Stimulated activated memory B cell treated with anti-CD40 and anti-IgM and Interleukin-4, amounts not matched to agents 10 μg/mL and 1 μg/mL and 100 μg/mL, for 72 hours (primary cell): ENCODE results near the gene ABO.
"Not testable (repeated sequence)": the region's sequence is repeated elsewhere in the genome, so short reads cannot be mapped to it uniquely, and the experiment has no call there.

Experiments used
- ATAC-seq: fragments of 150-1000 bp; cut with Tn5 transposase; 2 replicates; pipeline ENCODE4 v1.10.0; 2021
- H3K27ac Mint-ChIP-seq: one replicate; pipeline ENCODE4 v1.8.0; 2022; ENCODE audit warnings: mild to moderate bottlenecking, mixed read lengths
- H3K27me3 Mint-ChIP-seq: one replicate; pipeline ENCODE4 v1.8.0; 2022; ENCODE audit warnings: mixed read lengths
- H3K36me3 Mint-ChIP-seq: one replicate; pipeline ENCODE4 v1.8.0; 2022; ENCODE audit warnings: mixed read lengths
- H3K4me1 Mint-ChIP-seq: one replicate; pipeline ENCODE4 v1.8.0; 2022; ENCODE audit warnings: mixed read lengths
- H3K4me3 Mint-ChIP-seq: one replicate; pipeline ENCODE4 v1.8.0; 2022; ENCODE audit warnings: mild to moderate bottlenecking, moderate library complexity, mixed read lengths
- H3K9me3 Mint-ChIP-seq: one replicate; pipeline ENCODE4 v1.8.0; 2022; ENCODE audit warnings: mixed read lengths

Gene ABO

GRCh38 chr9:133260334-133261102, 14.5 kb downstream of the ABO start:
- H3K27ac Mint-ChIP-seq, result no peak overlapping the region

GRCh38 chr9:133258061-133259015, 16.7 kb downstream of the ABO start:
- no peak overlapping the region for H3K27ac Mint-ChIP-seq
- no peaks in the 10 kb centered on the region for H3K4me1 Mint-ChIP-seq
- no peaks in the 10 kb centered on the region for H3K9me3 Mint-ChIP-seq
- ATAC-seq, result no peak
- H3K27me3 Mint-ChIP-seq, result peaks cover 40% of the 10 kb centered on the region
- H3K4me3 Mint-ChIP-seq, result no peak overlapping the region
- no peaks in the 10 kb centered on the region for H3K36me3 Mint-ChIP-seq

More at GRCh38 chr9:133260334-133261102, 14.5 kb downstream of the ABO start:
- no peaks in the 10 kb centered on the region for H3K4me1 Mint-ChIP-seq
- no peaks in the 10 kb centered on the region for H3K36me3 Mint-ChIP-seq
- no peaks in the 10 kb centered on the region for H3K9me3 Mint-ChIP-seq
- H3K27me3 Mint-ChIP-seq, result peaks cover 40% of the 10 kb centered on the region
- ATAC-seq, result no peak
- no peak overlapping the region for H3K4me3 Mint-ChIP-seq

- no peak overlapping the region for H3K27ac Mint-ChIP-seq
- no peak overlapping the region for H3K4me3 Mint-ChIP-seq
- no peak for ATAC-seq
- H3K4me1 Mint-ChIP-seq, result no peaks in the 10 kb centered on the region
- peaks cover 37% of the 10 kb centered on the region for H3K27me3 Mint-ChIP-seq
- H3K9me3 Mint-ChIP-seq, result no peaks in the 10 kb centered on the region
- H3K36me3 Mint-ChIP-seq, result no peaks in the 10 kb centered on the region
These were observed 17.5 kb downstream of the ABO start for GRCh38 chr9:133257465-133257956.

GRCh38 chr9:133256686-133257091, 18.3 kb downstream of the ABO start:
- no peaks in the 10 kb centered on the region for H3K36me3 Mint-ChIP-seq
- H3K9me3 Mint-ChIP-seq, result no peaks in the 10 kb centered on the region
- H3K27ac Mint-ChIP-seq, result no peak overlapping the region
- H3K4me1 Mint-ChIP-seq, result no peaks in the 10 kb centered on the region
- peaks cover 29% of the 10 kb centered on the region for H3K27me3 Mint-ChIP-seq
- ATAC-seq, result no peak
- no peak overlapping the region for H3K4me3 Mint-ChIP-seq

GRCh38 chr9:133256136-133256461, 18.9 kb downstream of the ABO start:
- ATAC-seq, result no peak
- no peak overlapping the region for H3K27ac Mint-ChIP-seq
- peaks cover 26% of the 10 kb centered on the region for H3K27me3 Mint-ChIP-seq
- no peaks in the 10 kb centered on the region for H3K4me1 Mint-ChIP-seq
- no peak overlapping the region for H3K4me3 Mint-ChIP-seq
- no peaks in the 10 kb centered on the region for H3K9me3 Mint-ChIP-seq
- H3K36me3 Mint-ChIP-seq, result no peaks in the 10 kb centered on the region

- Mint-ChIP-seq H3K27ac (no peak overlapping the region), H3K9me3 (no peaks in the 10 kb centered on the region)
These were observed 19.4 kb downstream of the ABO start for GRCh38 chr9:133255371-133256135.

GRCh38 chr9:133254471-133254870, 20.5 kb downstream of the ABO start:
- Mint-ChIP-seq H3K4me3 (no peak overlapping the region), H3K36me3 (no peaks in the 10 kb centered on the region), H3K27me3 (peaks cover 22% of the 10 kb centered on the region), H3K4me1 (no peaks in the 10 kb centered on the region), H3K27ac (no peak overlapping the region), H3K9me3 (no peaks in the 10 kb centered on the region)
- no peak for ATAC-seq

More at GRCh38 chr9:133255371-133256135, 19.4 kb downstream of the ABO start:
- ATAC-seq, result no peak
- Mint-ChIP-seq H3K4me3 (no peak overlapping the region), H3K27me3 (peaks cover 22% of the 10 kb centered on the region), H3K4me1 (no peaks in the 10 kb centered on the region), H3K36me3 (no peaks in the 10 kb centered on the region)

GRCh38 chr9:133253268-133253667, 21.7 kb downstream of the ABO start:
- peaks cover 32% of the 10 kb centered on the region for H3K27me3 Mint-ChIP-seq
- H3K4me1 Mint-ChIP-seq, result no peaks in the 10 kb centered on the region
- H3K9me3 Mint-ChIP-seq, result no peaks in the 10 kb centered on the region
- ATAC-seq, result no peak
- H3K27ac Mint-ChIP-seq, result no peak overlapping the region
- no peak overlapping the region for H3K4me3 Mint-ChIP-seq
- no peaks in the 10 kb centered on the region for H3K36me3 Mint-ChIP-seq

- H3K4me3 Mint-ChIP-seq, result no peak overlapping the region
- H3K27ac Mint-ChIP-seq, result no peak overlapping the region
- H3K27me3 Mint-ChIP-seq, result peaks cover 36% of the 10 kb centered on the region
- no peaks in the 10 kb centered on the region for H3K4me1 Mint-ChIP-seq
- no peaks in the 10 kb centered on the region for H3K9me3 Mint-ChIP-seq
- no peaks in the 10 kb centered on the region for H3K36me3 Mint-ChIP-seq
- peak; percentile 18 for ATAC-seq
These were observed 22.5 kb downstream of the ABO start for GRCh38 chr9:133252301-133253020.

- no peaks in the 10 kb centered on the region for H3K36me3 Mint-ChIP-seq
These were observed 23.2 kb downstream of the ABO start for GRCh38 chr9:133251773-133252172.

GRCh38 chr9:133251221-133251620, 23.8 kb downstream of the ABO start:
- not testable (repeated sequence) for H3K36me3 Mint-ChIP-seq, ATAC-seq, H3K9me3 Mint-ChIP-seq, H3K27ac Mint-ChIP-seq, H3K4me3 Mint-ChIP-seq, H3K4me1 Mint-ChIP-seq
- H3K27me3 Mint-ChIP-seq, result peaks cover 41% of the 10 kb centered on the region

More at GRCh38 chr9:133251773-133252172, 23.2 kb downstream of the ABO start:
- Mint-ChIP-seq H3K4me3 (no peak overlapping the region), H3K4me1 (no peaks in the 10 kb centered on the region), H3K27ac (no peak overlapping the region), H3K27me3 (peaks cover 41% of the 10 kb centered on the region), H3K9me3 (no peaks in the 10 kb centered on the region)
- peak; percentile 41 for ATAC-seq

GRCh38 chr9:133250741-133251170, 24.2 kb downstream of the ABO start:
- Mint-ChIP-seq H3K4me1 (no peaks in the 10 kb centered on the region), H3K9me3 (no peaks in the 10 kb centered on the region), H3K27me3 (peaks cover 45% of the 10 kb centered on the region), H3K4me3 (no peak overlapping the region), H3K27ac (no peak overlapping the region), H3K36me3 (no peaks in the 10 kb centered on the region)
- ATAC-seq, result no peak

- Mint-ChIP-seq H3K36me3 (no peaks in the 10 kb centered on the region), H3K4me3 (no peak overlapping the region), H3K27me3 (peaks cover 45% of the 10 kb centered on the region), H3K9me3 (no peaks in the 10 kb centered on the region), H3K27ac (no peak overlapping the region), H3K4me1 (no peaks in the 10 kb centered on the region)
- no peak for ATAC-seq
These were observed 25.7 kb downstream of the ABO start for GRCh38 chr9:133249337-133249736.

- no peaks in the 10 kb centered on the region for H3K36me3 Mint-ChIP-seq
- no peaks in the 10 kb centered on the region for H3K9me3 Mint-ChIP-seq
- H3K4me1 Mint-ChIP-seq, result no peaks in the 10 kb centered on the region
- no peak overlapping the region for H3K4me3 Mint-ChIP-seq
- peaks cover 45% of the 10 kb centered on the region for H3K27me3 Mint-ChIP-seq
- ATAC-seq, result no peak
- no peak overlapping the region for H3K27ac Mint-ChIP-seq
These were observed 26.2 kb downstream of the ABO start for GRCh38 chr9:133248726-133249295.
